ENCODE data around the gene HRH1. TPM values are rescaled to one million over a fixed set of nuclear protein-coding genes. Genes with fewer than 3 reads are reported as not detected.
"Not testable (repeated sequence)": the region's sequence is repeated elsewhere in the genome, so short reads cannot be mapped to it uniquely, and the experiment has no call there.

Gene HRH1
- total RNA-seq: 1 to 10 TPM in 1 of 5 experiments, under 1 TPM in 1, not detected in 3; 0.17 to 1.1 TPM
- not detected for polyA plus RNA-seq
- total RNA-seq: not detected

GRCh38 chr3:11154036-11154952, at the start of gene HRH1:
Gene HRH1, plus strand, starts transcription at chr3:11154493. Its CDS starts 104,545 bp downstream, at chr3:11259038.
- peak within 1 kb of the TSS in 6 of 10 donors; percentile 3 to 63 (median 48) for H3K4me3 Mint-ChIP-seq
- Histone ChIP-seq H3K4me1 (ENCODE audit: control insufficient read depth in 2 of 2, insufficient read depth in 2 of 2, low read length in 2 of 2) (no peaks in the 10 kb centered on the region), H3K27me3 (ENCODE audit: control insufficient read depth in 2 of 2, insufficient read depth in 2 of 2, low read length in 2 of 2) (no peaks in the 10 kb centered on the region), H3K4me3 (ENCODE audit: low read length) (no peak within 1 kb of the TSS), H3K9me3 (ENCODE audit: control insufficient read depth in 2 of 3, low read length in 3 of 3) (no peaks in the 10 kb centered on the region), H3K36me3 (ENCODE audit: control insufficient read depth in 2 of 3, insufficient read depth in 3 of 3, low read length in 3 of 3) (no peaks in the 10 kb centered on the region), H3K27ac (ENCODE audit: low read depth, low read length) (no peak within 1 kb of the TSS)
- H3K27me3 Mint-ChIP-seq: peaks cover 47 to 88% (median 59%) of the 10 kb centered on the region in 5 donors
- ChIA-PET CTCF (no interaction called here), POLR2A (no interaction called here)
- H3K36me3 Mint-ChIP-seq: peaks cover 0 to 4% (median 0%) of the 10 kb centered on the region in 5 donors
- intact Hi-C loops (cut with micrococcal nuclease): no loop called here
- H3K9me3 Mint-ChIP-seq: peaks cover 0 to 2% (median 0%) of the 10 kb centered on the region in 11 donors
- no peak within 1 kb of the TSS for H3K27ac Mint-ChIP-seq
- peak in 1 of 9 donors; percentile 31 for DNase-seq
- no peak for ATAC-seq
- peaks cover 0 to 14% (median 7%) of the 10 kb centered on the region in 7 donors for H3K4me1 Mint-ChIP-seq

- CTCF ChIA-PET; H3K4me1 Mint-ChIP-seq; H3K36me3 Mint-ChIP-seq; H3K27ac ChIP-seq (ENCODE audit: low read depth, low read length); intact Hi-C loops (cut with micrococcal nuclease); ATAC-seq; H3K27me3 ChIP-seq (ENCODE audit: control insufficient read depth in 2 of 2, insufficient read depth in 2 of 2, low read length in 2 of 2); H3K4me3 ChIP-seq (ENCODE audit: low read length); H3K4me3 Mint-ChIP-seq; H3K27ac Mint-ChIP-seq; POLR2A ChIA-PET; H3K36me3 ChIP-seq (ENCODE audit: control insufficient read depth in 2 of 3, insufficient read depth in 3 of 3, low read length in 3 of 3); DNase-seq; H3K4me1 ChIP-seq (ENCODE audit: control insufficient read depth in 2 of 2, insufficient read depth in 2 of 2, low read length in 2 of 2); H3K9me3 ChIP-seq (ENCODE audit: control insufficient read depth in 2 of 3, low read length in 3 of 3): not testable (repeated sequence)
- Mint-ChIP-seq H3K9me3 (peaks cover 0 to 47% (median 11%) of the 10 kb centered on the region in 11 donors), H3K27me3 (peaks cover 23 to 56% (median 37%) of the 10 kb centered on the region in 5 donors)
These were observed 41.0 kb upstream of the HRH1 start for GRCh38 chr3:11113316-11113715.

GRCh38 chr3:11115548-11115947, 38.7 kb upstream of the HRH1 start:
- Histone ChIP-seq H3K4me1 (ENCODE audit: control insufficient read depth in 2 of 2, insufficient read depth in 2 of 2, low read length in 2 of 2) (no peaks in the 10 kb centered on the region), H3K4me3 (ENCODE audit: low read length) (no peak overlapping the region), H3K27ac (ENCODE audit: low read depth, low read length) (no peak overlapping the region), H3K9me3 (ENCODE audit: control insufficient read depth in 2 of 3, low read length in 3 of 3) (no peaks in the 10 kb centered on the region), H3K36me3 (ENCODE audit: control insufficient read depth in 2 of 3, insufficient read depth in 3 of 3, low read length in 3 of 3) (no peaks in the 10 kb centered on the region), H3K27me3 (ENCODE audit: control insufficient read depth in 2 of 2, insufficient read depth in 2 of 2, low read length in 2 of 2) (no peaks in the 10 kb centered on the region)
- DNase-seq: no peak
- no peak overlapping the region for H3K27ac Mint-ChIP-seq
- H3K36me3 Mint-ChIP-seq: peaks cover 0 to 4% (median 0%) of the 10 kb centered on the region in 5 donors
- H3K4me3 Mint-ChIP-seq: no peak overlapping the region
- peaks cover 0 to 47% (median 11%) of the 10 kb centered on the region in 11 donors for H3K9me3 Mint-ChIP-seq
- ChIA-PET CTCF (interaction anchor here (0.8 kb wide), 1 partner anchor 21 kb away, joined by 3 read pairs; no protein-coding TSS in a partner anchor), POLR2A (no interaction called here)
- no peak for ATAC-seq
- intact Hi-C loops (cut with micrococcal nuclease): no loop called here
- peaks cover 0 to 2% (median 0%) of the 10 kb centered on the region in 7 donors for H3K4me1 Mint-ChIP-seq
- peaks cover 10 to 58% (median 36%) of the 10 kb centered on the region in 5 donors for H3K27me3 Mint-ChIP-seq

- Histone ChIP-seq H3K27ac (ENCODE audit: low read depth, low read length) (no peak overlapping the region), H3K27me3 (ENCODE audit: control insufficient read depth in 2 of 2, insufficient read depth in 2 of 2, low read length in 2 of 2) (no peaks in the 10 kb centered on the region), H3K4me3 (ENCODE audit: low read length) (no peak overlapping the region), H3K36me3 (ENCODE audit: control insufficient read depth in 2 of 3, insufficient read depth in 3 of 3, low read length in 3 of 3) (no peaks in the 10 kb centered on the region), H3K9me3 (ENCODE audit: control insufficient read depth in 2 of 3, low read length in 3 of 3) (no peaks in the 10 kb centered on the region), H3K4me1 (ENCODE audit: control insufficient read depth in 2 of 2, insufficient read depth in 2 of 2, low read length in 2 of 2) (no peaks in the 10 kb centered on the region)
- Mint-ChIP-seq H3K9me3 (peaks cover 0 to 46% (median 11%) of the 10 kb centered on the region in 11 donors), H3K4me3 (no peak overlapping the region), H3K36me3 (peaks cover 0 to 4% (median 0%) of the 10 kb centered on the region in 5 donors), H3K27ac (no peak overlapping the region), H3K4me1 (peaks cover 0 to 2% (median 0%) of the 10 kb centered on the region in 7 donors), H3K27me3 (peaks cover 13 to 53% (median 39%) of the 10 kb centered on the region in 5 donors)
- intact Hi-C loops (cut with micrococcal nuclease): no loop called here
- CTCF ChIA-PET: no interaction called here
- DNase-seq (no peak), ATAC-seq (no peak)
- POLR2A ChIA-PET: no interaction called here
These were observed 37.8 kb upstream of the HRH1 start for GRCh38 chr3:11116336-11117059.

- no peaks in the 10 kb centered on the region for H3K36me3 ChIP-seq (ENCODE audit: control insufficient read depth in 2 of 3, insufficient read depth in 3 of 3, low read length in 3 of 3)
- intact Hi-C loops (cut with micrococcal nuclease): no loop called here
- ATAC-seq (no peak), DNase-seq (no peak)
- H3K4me1 ChIP-seq (ENCODE audit: control insufficient read depth in 2 of 2, insufficient read depth in 2 of 2, low read length in 2 of 2): no peaks in the 10 kb centered on the region
- H3K27ac Mint-ChIP-seq: no peak overlapping the region
- H3K27me3 ChIP-seq (ENCODE audit: control insufficient read depth in 2 of 2, insufficient read depth in 2 of 2, low read length in 2 of 2): no peaks in the 10 kb centered on the region
- no peak overlapping the region for H3K4me3 ChIP-seq (ENCODE audit: low read length)
- peaks cover 0 to 45% (median 11%) of the 10 kb centered on the region in 11 donors for H3K9me3 Mint-ChIP-seq
- H3K4me1 Mint-ChIP-seq: peaks cover 0 to 2% (median 0%) of the 10 kb centered on the region in 7 donors
- POLR2A ChIA-PET: no interaction called here
- H3K27me3 Mint-ChIP-seq: peaks cover 8 to 42% (median 35%) of the 10 kb centered on the region in 5 donors
- no peaks in the 10 kb centered on the region for H3K9me3 ChIP-seq (ENCODE audit: control insufficient read depth in 2 of 3, low read length in 3 of 3)
- CTCF ChIA-PET: no interaction called here
- H3K4me3 Mint-ChIP-seq: no peak overlapping the region
- H3K27ac ChIP-seq (ENCODE audit: low read depth, low read length): no peak overlapping the region
- peaks cover 0 to 4% (median 0%) of the 10 kb centered on the region in 5 donors for H3K36me3 Mint-ChIP-seq
These were observed 36.7 kb upstream of the HRH1 start for GRCh38 chr3:11117591-11117990.

GRCh38 chr3:11118181-11118682, 36.1 kb upstream of the HRH1 start:
- Mint-ChIP-seq H3K9me3 (peaks cover 0 to 45% (median 8%) of the 10 kb centered on the region in 11 donors), H3K27ac (no peak overlapping the region), H3K27me3 (peaks cover 11 to 38% (median 36%) of the 10 kb centered on the region in 5 donors), H3K36me3 (peaks cover 0 to 4% (median 0%) of the 10 kb centered on the region in 5 donors), H3K4me3 (no peak overlapping the region), H3K4me1 (peaks cover 0 to 2% (median 0%) of the 10 kb centered on the region in 7 donors)
- ChIA-PET POLR2A (no interaction called here), CTCF (no interaction called here)
- intact Hi-C loops (cut with micrococcal nuclease): no loop called here
- Histone ChIP-seq H3K9me3 (ENCODE audit: control insufficient read depth in 2 of 3, low read length in 3 of 3) (no peaks in the 10 kb centered on the region), H3K4me3 (ENCODE audit: low read length) (no peak overlapping the region), H3K4me1 (ENCODE audit: control insufficient read depth in 2 of 2, insufficient read depth in 2 of 2, low read length in 2 of 2) (no peaks in the 10 kb centered on the region), H3K36me3 (ENCODE audit: control insufficient read depth in 2 of 3, insufficient read depth in 3 of 3, low read length in 3 of 3) (no peaks in the 10 kb centered on the region), H3K27me3 (ENCODE audit: control insufficient read depth in 2 of 2, insufficient read depth in 2 of 2, low read length in 2 of 2) (no peaks in the 10 kb centered on the region), H3K27ac (ENCODE audit: low read depth, low read length) (no peak overlapping the region)
- ATAC-seq: no peak
- DNase-seq: no peak
